ENCODE data around the gene ZBTB4.

Gene ZBTB4, protein sequence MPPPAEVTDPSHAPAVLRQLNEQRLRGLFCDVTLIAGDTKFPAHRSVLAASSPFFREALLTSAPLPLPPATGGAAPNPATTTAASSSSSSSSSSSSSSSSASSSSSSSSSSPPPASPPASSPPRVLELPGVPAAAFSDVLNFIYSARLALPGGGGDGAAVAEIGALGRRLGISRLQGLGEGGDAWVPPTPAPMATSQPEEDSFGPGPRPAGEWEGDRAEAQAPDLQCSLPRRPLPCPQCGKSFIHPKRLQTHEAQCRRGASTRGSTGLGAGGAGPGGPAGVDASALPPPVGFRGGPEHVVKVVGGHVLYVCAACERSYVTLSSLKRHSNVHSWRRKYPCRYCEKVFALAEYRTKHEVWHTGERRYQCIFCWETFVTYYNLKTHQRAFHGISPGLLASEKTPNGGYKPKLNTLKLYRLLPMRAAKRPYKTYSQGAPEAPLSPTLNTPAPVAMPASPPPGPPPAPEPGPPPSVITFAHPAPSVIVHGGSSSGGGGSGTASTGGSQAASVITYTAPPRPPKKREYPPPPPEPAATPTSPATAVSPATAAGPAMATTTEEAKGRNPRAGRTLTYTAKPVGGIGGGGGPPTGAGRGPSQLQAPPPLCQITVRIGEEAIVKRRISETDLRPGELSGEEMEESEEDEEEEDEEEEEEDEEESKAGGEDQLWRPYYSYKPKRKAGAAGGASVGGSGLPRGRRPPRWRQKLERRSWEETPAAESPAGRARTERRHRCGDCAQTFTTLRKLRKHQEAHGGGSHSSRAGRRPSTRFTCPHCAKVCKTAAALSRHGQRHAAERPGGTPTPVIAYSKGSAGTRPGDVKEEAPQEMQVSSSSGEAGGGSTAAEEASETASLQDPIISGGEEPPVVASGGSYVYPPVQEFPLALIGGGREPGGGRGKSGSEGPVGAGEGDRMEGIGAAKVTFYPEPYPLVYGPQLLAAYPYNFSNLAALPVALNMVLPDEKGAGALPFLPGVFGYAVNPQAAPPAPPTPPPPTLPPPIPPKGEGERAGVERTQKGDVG

GRCh38 chr17:7479213-7480088 lies at the start of gene ZBTB4:
TSS of gene ZBTB4 (minus strand) at chr17:7479631. CDS start at chr17:7466801, 12,830 bp downstream.
- FAIRE-seq (no peak), DNase-seq (ENCODE audit: low spot score) (peak; percentile 54)

GRCh38 chr17:7528842-7529241 lies 49.4 kb upstream of the ZBTB4 start:
- FAIRE-seq (no peak), DNase-seq (ENCODE audit: low spot score) (no peak)

DNA sequence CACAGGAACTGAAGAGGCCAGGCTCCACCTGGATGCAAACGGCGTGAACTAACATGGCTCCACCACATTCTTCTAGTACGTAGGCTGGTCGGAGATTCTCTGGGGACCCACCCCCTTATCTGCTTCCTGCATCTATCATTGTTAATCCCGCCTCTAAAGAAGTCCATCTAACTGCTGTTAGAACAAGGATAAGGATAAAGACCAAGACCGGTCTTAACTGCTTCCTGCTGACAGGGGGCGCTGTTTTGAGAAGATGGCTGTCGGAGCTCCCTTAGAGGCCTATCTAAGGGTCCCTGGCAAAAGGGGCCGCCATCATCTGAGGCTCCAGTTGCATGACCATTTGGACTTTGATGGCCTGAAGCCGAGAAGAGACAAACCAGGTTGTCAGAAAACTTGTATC lies 43.6 kb upstream of the ZBTB4 start:
- DNase-seq (ENCODE audit: low spot score), result no peak
- no peak for FAIRE-seq

DNA sequence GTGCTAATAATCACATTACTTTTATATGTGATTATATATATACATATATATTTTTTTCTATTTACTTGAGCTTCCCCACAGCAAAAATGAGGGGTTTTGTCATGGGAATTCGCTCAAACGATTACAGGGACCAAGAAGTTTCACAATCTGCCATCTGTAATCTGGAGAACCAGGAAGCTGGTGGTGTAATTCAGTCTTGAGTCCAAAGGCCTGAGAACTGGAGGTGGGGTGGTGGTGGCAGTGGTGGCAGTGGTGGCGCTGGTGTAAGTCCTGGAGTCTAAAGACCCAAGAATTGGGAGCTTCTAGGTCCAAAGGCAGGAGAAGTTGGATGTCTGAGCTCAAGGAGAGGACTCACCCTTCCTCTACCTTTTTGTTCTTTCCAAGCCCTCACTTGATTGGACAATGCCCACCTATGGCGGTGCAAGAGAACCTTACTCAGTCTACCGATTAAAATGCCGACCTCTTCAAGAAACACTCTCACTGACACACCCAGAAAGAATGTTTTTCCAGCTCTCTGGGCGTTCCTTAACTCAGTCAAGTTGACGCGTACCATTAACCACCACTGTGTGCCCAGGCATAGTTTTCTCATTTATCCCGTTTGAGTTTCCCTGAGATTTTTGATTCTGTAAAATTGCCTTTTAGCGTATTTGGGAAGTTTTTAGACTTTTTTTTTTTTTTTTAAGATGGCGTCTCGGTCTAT lies 36.6 kb upstream of the ZBTB4 start:
- DNase-seq (ENCODE audit: low spot score), result no peak
- FAIRE-seq, result no peak

DNA sequence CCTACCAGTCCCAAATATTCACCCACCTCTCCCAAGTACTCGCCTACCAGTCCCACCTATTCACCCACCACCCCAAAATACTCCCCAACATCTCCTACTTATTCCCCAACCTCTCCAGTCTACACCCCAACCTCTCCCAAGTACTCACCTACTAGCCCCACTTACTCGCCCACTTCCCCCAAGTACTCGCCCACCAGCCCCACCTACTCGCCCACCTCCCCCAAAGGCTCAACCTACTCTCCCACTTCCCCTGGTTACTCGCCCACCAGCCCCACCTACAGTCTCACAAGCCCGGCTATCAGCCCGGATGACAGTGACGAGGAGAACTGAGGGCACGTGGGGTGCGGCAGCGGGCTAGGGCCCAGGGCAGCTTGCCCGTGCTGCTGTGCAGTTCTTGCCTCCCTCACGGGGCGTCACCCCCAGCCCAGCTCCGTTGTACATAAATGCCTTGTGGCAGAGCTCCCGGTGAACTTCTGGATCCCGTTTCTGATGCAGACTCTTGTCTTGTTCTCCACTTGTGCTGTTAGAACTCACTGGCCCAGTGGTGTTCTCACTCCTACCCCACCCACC lies 34.5 kb upstream of the ZBTB4 start:
- FAIRE-seq, result no peak
- no peak for DNase-seq (ENCODE audit: low spot score)

DNA sequence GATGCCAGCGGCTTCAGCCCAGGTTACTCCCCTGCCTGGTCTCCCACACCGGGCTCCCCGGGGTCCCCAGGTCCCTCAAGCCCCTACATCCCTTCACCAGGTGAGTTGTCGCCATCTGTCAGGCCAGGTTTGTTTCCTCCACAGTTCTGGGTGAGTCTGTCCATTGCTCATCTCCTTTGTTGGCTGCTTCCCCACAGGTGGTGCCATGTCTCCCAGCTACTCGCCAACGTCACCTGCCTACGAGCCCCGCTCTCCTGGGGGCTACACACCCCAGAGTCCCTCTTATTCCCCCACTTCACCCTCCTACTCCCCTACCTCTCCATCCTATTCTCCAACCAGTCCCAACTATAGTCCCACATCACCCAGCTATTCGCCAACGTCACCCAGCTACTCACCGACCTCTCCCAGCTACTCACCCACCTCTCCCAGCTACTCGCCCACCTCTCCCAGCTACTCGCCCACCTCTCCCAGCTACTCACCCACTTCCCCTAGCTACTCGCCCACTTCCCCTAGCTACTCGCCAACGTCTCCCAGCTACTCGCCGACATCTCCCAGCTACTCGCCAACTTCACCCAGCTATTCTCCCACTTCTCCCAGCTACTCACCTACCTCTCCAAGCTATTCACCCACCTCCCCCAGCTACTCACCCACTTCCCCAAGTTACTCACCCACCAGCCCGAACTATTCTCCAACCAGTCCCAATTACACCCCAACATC lies 33.6 kb upstream of the ZBTB4 start:
- FAIRE-seq, result no peak

GRCh38 chr17:7512105-7512504 lies 32.7 kb upstream of the ZBTB4 start:
- FAIRE-seq (no peak), DNase-seq (ENCODE audit: low spot score) (no peak)

More for the DNA sequence above, 33.6 kb upstream of the ZBTB4 start:
- no peak for DNase-seq (ENCODE audit: low spot score)

GRCh38 chr17:7511108-7511507 lies 31.7 kb upstream of the ZBTB4 start:
- FAIRE-seq, result peak; percentile 5
- DNase-seq (ENCODE audit: low spot score), result no peak

GRCh38 chr17:7509937-7510336 lies 30.5 kb upstream of the ZBTB4 start:
- DNase-seq (ENCODE audit: low spot score) (no peak), FAIRE-seq (no peak)

DNA sequence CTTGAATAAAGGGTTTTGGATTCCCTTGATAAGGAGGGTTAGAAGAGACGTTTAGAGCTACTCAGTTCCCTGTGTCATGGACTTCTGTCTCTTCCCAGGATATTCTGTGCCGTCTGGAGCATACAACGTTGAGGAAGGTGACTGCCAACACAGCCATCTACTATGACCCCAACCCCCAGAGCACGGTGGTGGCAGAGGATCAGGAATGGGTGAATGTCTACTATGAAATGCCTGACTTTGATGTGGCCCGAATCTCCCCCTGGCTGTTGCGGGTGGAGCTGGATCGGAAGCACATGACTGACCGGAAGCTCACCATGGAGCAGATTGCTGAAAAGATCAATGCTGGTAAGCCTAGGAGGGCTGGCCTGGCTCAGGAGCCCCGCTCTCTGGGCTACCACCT lies 29.4 kb upstream of the ZBTB4 start:
- DNase-seq (ENCODE audit: low spot score), result no peak

GRCh38 chr17:7508145-7508544 lies 28.7 kb upstream of the ZBTB4 start:
- DNase-seq (ENCODE audit: low spot score) (no peak), FAIRE-seq (no peak)

More for the DNA sequence above, 29.4 kb upstream of the ZBTB4 start:
- FAIRE-seq, result no peak

DNA sequence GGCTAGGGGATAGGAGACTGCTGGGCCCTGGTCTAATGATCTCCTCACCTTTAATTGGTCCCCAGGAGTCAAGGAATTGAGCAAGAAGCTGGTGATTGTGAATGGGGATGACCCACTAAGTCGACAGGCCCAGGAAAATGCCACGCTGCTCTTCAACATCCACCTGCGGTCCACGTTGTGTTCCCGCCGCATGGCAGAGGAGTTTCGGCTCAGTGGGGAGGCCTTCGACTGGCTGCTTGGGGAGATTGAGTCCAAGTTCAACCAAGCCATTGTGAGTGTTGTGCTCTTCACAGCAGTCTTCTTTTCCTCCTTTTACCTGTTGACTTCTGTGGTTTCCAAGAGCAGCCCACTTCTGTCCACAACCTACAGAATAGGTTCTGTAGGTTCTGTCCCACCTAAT lies 24.1 kb upstream of the ZBTB4 start:
- no peak for FAIRE-seq
- no peak for DNase-seq (ENCODE audit: low spot score)

- FAIRE-seq (no peak), DNase-seq (ENCODE audit: low spot score) (no peak)
Observed at GRCh38 chr17:7502987-7503386, 23.6 kb upstream of the ZBTB4 start.

- no peak for DNase-seq (ENCODE audit: low spot score)
- no peak for FAIRE-seq
Observed at GRCh38 chr17:7502171-7502847, 22.9 kb upstream of the ZBTB4 start.

DNA sequence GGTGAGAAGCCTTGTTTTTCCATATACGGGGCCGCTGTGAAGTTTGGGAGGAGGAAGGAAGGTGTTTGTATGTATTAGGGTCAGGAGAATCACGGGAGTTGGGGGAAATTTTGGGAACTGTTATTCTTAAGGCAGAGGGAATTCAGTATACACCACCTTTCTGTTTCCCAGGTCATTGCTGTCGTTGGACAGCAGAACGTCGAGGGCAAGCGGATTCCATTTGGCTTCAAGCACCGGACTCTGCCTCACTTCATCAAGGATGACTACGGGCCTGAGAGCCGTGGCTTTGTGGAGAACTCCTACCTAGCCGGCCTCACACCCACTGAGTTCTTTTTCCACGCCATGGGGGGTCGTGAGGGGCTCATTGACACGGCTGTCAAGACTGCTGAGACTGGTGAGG lies 22.3 kb upstream of the ZBTB4 start:
- DNase-seq (ENCODE audit: low spot score) (no peak), FAIRE-seq (no peak)

DNA sequence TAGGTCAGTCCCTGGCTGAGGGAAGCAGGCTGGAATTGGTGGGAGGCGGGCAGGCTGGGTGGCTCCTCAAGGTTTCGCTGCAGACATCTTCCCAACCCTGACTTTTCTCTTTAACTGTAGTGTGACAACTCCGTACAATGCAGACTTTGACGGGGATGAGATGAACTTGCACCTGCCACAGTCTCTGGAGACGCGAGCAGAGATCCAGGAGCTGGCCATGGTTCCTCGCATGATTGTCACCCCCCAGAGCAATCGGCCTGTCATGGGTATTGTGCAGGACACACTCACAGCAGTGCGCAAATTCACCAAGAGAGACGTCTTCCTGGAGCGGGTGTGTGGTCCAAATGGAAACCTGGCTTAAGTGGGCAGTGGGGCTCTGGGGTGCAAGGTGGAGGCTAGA lies 19.7 kb upstream of the ZBTB4 start:
- DNase-seq (ENCODE audit: low spot score), result no peak
- FAIRE-seq, result no peak

- FAIRE-seq, result no peak
Observed at GRCh38 chr17:7497636-7498035, 18.2 kb upstream of the ZBTB4 start.

GRCh38 chr17:7497228-7497627 lies 17.8 kb upstream of the ZBTB4 start:
- DNase-seq (ENCODE audit: low spot score) (no peak), FAIRE-seq (no peak)

More at GRCh38 chr17:7497636-7498035, 18.2 kb upstream of the ZBTB4 start:
- DNase-seq (ENCODE audit: low spot score), result no peak

All from urothelium cell line (cell line).